ENCODE data around the gene ZMYM3. TPM values are rescaled to one million over a fixed set of nuclear protein-coding genes. Genes with fewer than 3 reads are reported as not detected.

Gene ZMYM3
- total and polyA plus RNA-seq, 2 of the 4 experiments (the other 2 are of a cell fraction): 10.0 to 28.1 TPM

DNA sequence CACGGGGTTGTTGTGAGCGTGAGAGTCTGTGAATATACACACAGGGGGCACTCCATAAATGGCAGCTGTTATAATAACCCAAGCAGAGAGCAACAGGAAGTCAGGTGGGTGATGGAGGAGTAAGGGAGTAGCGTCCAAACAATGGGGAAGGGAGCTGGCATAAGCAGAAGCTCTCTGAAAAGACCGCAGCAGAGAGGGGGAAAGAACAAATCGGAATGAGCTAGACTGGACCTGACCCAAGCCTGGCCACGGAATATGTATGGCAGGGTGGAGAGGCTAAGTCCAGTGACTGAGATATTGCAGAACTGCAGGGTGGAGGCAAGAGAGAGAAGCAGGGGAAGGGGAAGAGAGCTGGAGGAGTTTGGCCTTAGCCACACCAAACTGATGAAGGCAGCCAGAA, 37.5 kb downstream of the ZMYM3 start:
- no peaks in the 10 kb centered on the region for H3K79me1 ChIP-seq (ENCODE audit: low read depth in 1 of 2, low read length in 2 of 2)
- no peaks in the 10 kb centered on the region for H3K9me3 ChIP-seq (ENCODE audit: control insufficient read depth, insufficient read depth, low read length)
- H3K9me1 ChIP-seq (ENCODE audit: insufficient read depth, low read length): no peaks in the 10 kb centered on the region
- H4K5ac ChIP-seq (ENCODE audit: low read depth, low read length): no peak overlapping the region
- no peaks in the 10 kb centered on the region for H4K20me1 ChIP-seq (ENCODE audit: insufficient read depth, low read length)
- no peak overlapping the region for H3K56ac ChIP-seq (ENCODE audit: extremely low read depth, insufficient read depth, low read length)
- no peak overlapping the region for H2BK120ac ChIP-seq (ENCODE audit: low read depth, low read length)
- no peak overlapping the region for H3K4me3 ChIP-seq (ENCODE audit: insufficient read depth, low read depth, low read length)
- ChIA-PET POLR2A (ENCODE audit: unreplicated experiment) (no interaction called here), CTCF (no interaction called here)
- no peak overlapping the region for H3K9ac ChIP-seq (ENCODE audit: low read depth, low read length)
- no peak overlapping the region for H4K8ac ChIP-seq (ENCODE audit: low read depth in 2 of 2, low read length in 2 of 2)
- H2AK5ac ChIP-seq (ENCODE audit: low read depth, low read length): no peak overlapping the region
- H2BK15ac ChIP-seq (ENCODE audit: low read depth, low read length): no peak overlapping the region
- H3K23ac ChIP-seq (ENCODE audit: low read depth, low read length): no peak overlapping the region
- dilution Hi-C loops (cut with HindIII; ENCODE audit: low sequenced_read_pairs, unreplicated experiment) (no loop called here), intact Hi-C loops (cut with micrococcal nuclease) (no loop called here), in situ Hi-C loops (cut with MboI; ENCODE audit: low sequenced_read_pairs) (no loop called here)
- no peak overlapping the region for H3K27ac ChIP-seq (ENCODE audit: insufficient read depth, low read length)
- TF ChIP-seq NFE2L2 (IDR thresholded peaks at IDR 0.05; ENCODE audit: low read depth, low read length) (no peak), CHD1 (IDR thresholded peaks at IDR 0.05; ENCODE audit: low read depth, low read length) (no peak), BHLHE40 (IDR thresholded peaks at IDR 0.05; ENCODE audit: low read depth, low read length) (no peak), MAZ (IDR thresholded peaks at IDR 0.05; ENCODE audit: borderline replicate concordance, low read depth, low read length) (no peak), MXI1 (IDR thresholded peaks at IDR 0.05; ENCODE audit: borderline replicate concordance, low read depth, low read length) (no peak), RAD21 (IDR thresholded peaks at IDR 0.05; ENCODE audit: low read length) (no peak), CEBPB (IDR thresholded peaks at IDR 0.05; ENCODE audit: low read depth, low read length) (no peak), RCOR1 (IDR thresholded peaks at IDR 0.05; ENCODE audit: insufficient replicate concordance, low read length) (no peak), SMC3 (IDR thresholded peaks at IDR 0.05; ENCODE audit: low read depth, low read length) (no peak), FOS (IDR thresholded peaks at IDR 0.05; ENCODE audit: low read depth, low read length) (no peak), RFX5 (IDR thresholded peaks at IDR 0.05; ENCODE audit: low read depth, low read length) (no peak), MAFK (IDR thresholded peaks at IDR 0.05; ENCODE audit: low read depth, low read length) (no peak), POLR2A (IDR thresholded peaks at IDR 0.05; ENCODE audit: low read depth, low read length) (no peak)
- TF ChIP-seq, protein P1, sequence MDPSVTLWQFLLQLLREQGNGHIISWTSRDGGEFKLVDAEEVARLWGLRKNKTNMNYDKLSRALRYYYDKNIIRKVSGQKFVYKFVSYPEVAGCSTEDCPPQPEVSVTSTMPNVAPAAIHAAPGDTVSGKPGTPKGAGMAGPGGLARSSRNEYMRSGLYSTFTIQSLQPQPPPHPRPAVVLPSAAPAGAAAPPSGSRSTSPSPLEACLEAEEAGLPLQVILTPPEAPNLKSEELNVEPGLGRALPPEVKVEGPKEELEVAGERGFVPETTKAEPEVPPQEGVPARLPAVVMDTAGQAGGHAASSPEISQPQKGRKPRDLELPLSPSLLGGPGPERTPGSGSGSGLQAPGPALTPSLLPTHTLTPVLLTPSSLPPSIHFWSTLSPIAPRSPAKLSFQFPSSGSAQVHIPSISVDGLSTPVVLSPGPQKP (IDR thresholded peaks at IDR 0.05; ENCODE audit: borderline replicate concordance, low read depth, low read length): no peak
- TF ChIP-seq, protein P2, sequence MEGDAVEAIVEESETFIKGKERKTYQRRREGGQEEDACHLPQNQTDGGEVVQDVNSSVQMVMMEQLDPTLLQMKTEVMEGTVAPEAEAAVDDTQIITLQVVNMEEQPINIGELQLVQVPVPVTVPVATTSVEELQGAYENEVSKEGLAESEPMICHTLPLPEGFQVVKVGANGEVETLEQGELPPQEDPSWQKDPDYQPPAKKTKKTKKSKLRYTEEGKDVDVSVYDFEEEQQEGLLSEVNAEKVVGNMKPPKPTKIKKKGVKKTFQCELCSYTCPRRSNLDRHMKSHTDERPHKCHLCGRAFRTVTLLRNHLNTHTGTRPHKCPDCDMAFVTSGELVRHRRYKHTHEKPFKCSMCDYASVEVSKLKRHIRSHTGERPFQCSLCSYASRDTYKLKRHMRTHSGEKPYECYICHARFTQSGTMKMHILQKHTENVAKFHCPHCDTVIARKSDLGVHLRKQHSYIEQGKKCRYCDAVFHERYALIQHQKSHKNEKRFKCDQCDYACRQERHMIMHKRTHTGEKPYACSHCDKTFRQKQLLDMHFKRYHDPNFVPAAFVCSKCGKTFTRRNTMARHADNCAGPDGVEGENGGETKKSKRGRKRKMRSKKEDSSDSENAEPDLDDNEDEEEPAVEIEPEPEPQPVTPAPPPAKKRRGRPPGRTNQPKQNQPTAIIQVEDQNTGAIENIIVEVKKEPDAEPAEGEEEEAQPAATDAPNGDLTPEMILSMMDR (conservative IDR thresholded peaks at IDR 0.05; ENCODE audit: low read depth, low read length): no peak
- TF ChIP-seq, protein P3, sequence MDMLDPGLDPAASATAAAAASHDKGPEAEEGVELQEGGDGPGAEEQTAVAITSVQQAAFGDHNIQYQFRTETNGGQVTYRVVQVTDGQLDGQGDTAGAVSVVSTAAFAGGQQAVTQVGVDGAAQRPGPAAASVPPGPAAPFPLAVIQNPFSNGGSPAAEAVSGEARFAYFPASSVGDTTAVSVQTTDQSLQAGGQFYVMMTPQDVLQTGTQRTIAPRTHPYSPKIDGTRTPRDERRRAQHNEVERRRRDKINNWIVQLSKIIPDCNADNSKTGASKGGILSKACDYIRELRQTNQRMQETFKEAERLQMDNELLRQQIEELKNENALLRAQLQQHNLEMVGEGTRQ (IDR thresholded peaks at IDR 0.05; ENCODE audit: low read depth, low read length): no peak
- no peaks in the 10 kb centered on the region for H3K36me3 ChIP-seq (ENCODE audit: control insufficient read depth, insufficient read depth, low read length)
- no peak overlapping the region for H4K91ac ChIP-seq (ENCODE audit: insufficient read depth, low read depth, low read length)
- ATAC-seq (ENCODE audit: low read depth) (no peak), DNase-seq (no peak)
- H3K4ac ChIP-seq (ENCODE audit: low read depth, low read length): no peak overlapping the region
- H3K18ac ChIP-seq (ENCODE audit: low read depth, low read length): no peak overlapping the region
- no peak overlapping the region for H2AFZ ChIP-seq (replicated peaks; ENCODE audit: low read length, poor library complexity)
- BruUV-seq (replicated peaks): no TSS peak
- no peak overlapping the region for H3K14ac ChIP-seq (replicated peaks; ENCODE audit: low read depth, low read length)
- H2BK20ac ChIP-seq (ENCODE audit: low read depth, low read length): no peak overlapping the region
- H3K27me3 ChIP-seq (ENCODE audit: control insufficient read depth, insufficient read depth, low read length): peaks cover 23% of the 10 kb centered on the region
- no peak overlapping the region for H2AK9ac ChIP-seq (replicated peaks; ENCODE audit: low read depth, low read length, poor library complexity)
- H2BK5ac ChIP-seq (ENCODE audit: low read depth, low read length, poor library complexity, severe bottlenecking): no peak overlapping the region
- H3K4me2 ChIP-seq (ENCODE audit: low read depth, low read length): no peak overlapping the region
- WGBS, 2 experiments (ENCODE audit: extremely low coverage in 2 of 2, insufficient read length in 1 of 2): 43% methylated on average over 4 of the region's 6 CpGs; no CpG with 5 or more reads in 1 of the 2 experiments
- no peaks in the 10 kb centered on the region for H3K4me1 ChIP-seq (ENCODE audit: control insufficient read depth, insufficient read depth, low read length)

Measured in IMR-90 (cell line).